DMS153 treated with DMSO at 0.1 percent for 48 hours (cell line): ENCODE results near the gene EFNA4.
A peak's percentile ranks its signal among the peaks of the same experiment; 100 is the strongest.

Source experiments
- DNase-seq: peaks from one replicate; lab custom pipeline; 2025; ENCODE audit not compliant: unreplicated experiment; lab: John Stamatoyannopoulos, UW

EFNA4 gene

DNA sequence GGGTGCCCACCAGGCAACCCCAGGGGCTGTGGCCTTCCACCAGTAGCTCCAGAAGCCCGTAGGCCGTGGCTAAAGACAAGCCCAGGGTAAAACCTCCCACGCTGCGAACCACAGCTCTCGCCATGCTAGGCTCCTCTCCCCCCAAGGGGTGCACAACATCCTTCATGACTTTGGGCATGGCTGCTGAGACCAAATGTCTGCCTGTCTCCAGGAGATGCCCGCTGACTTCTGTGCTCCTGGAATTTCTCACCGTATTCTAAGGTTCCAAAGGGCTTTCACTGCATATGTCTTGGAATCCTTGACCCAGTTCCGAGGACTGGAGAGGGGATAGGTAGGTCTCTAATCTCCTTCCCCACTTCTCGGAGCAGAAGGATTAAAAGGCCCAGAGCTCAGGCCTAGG, 30.0 kb upstream of the EFNA4 start, which contains the start of the genes DCST1 and DCST2:
TSS of gene DCST1 (plus strand) at position 301 of the 400 bp plus-strand sequence. CDS start 213 bp downstream, outside the sequence.
TSS of gene DCST2 (minus strand) at position 258 of the 400 bp plus-strand sequence. CDS start at position 178, 80 bp downstream.
- DNase-seq, result no peak

DNA sequence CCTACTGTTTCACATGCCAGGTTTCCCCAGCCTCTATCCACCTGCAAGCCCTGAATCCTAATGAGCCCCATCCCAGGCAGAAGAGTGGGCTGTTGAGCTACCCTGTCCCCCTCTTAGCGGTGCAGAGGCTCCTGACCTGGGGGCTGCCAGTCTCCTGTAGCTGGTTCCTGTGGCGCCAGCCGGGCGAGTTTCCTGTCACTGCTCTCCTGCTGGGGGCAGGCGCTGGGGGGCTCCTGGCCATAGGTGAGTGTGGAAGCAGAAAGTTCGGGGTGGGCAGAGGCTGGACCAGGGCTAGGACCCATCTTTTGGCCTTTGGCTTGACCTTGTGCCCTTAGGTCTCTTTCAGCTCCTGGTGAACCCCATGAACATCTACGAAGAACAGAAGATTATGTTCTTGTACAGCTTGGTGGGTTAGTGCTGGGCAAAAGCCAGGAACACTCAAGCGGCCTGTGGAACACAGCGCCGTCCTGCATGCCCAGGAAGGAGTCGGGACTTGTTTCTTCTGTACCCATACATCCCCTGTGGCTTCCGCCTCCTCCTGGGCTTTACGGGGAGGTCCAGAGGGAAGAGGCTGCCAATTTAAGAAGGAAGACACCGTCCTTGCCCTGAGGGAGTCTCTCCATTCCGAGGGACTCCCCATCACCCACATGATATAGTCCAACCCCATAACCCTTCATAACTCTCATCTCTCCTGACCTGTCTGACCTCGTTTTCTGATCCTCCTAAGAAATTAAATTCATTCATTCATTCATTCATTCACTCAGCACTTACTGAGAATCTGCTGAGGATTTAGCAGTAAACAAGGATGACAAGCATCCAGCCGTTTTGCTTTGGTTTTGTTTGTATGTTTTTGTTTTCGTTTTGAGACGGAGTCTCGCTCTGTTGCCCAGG, 29.0 kb upstream of the EFNA4 start:
- DNase-seq, result no peak

DNA sequence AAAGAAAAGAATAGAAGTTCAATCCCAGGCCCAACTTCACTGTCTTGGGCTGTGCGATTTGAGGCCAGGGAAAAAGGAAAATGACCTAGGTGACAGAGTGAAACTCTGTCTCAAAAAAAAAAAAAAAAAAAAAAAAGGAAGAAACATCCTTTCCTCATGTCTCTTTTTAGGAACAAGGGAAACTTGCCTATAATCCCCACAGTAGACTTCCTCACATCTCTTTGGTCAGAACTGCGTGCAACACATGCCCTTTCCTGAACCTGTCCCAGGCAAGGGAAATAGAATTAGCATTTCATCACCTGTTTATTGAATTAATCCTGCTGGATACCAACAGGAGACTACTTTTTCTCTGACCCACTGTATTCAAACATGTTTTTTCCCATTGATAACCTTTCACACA, 27.6 kb upstream of the EFNA4 start:
- no peak for DNase-seq

DNA sequence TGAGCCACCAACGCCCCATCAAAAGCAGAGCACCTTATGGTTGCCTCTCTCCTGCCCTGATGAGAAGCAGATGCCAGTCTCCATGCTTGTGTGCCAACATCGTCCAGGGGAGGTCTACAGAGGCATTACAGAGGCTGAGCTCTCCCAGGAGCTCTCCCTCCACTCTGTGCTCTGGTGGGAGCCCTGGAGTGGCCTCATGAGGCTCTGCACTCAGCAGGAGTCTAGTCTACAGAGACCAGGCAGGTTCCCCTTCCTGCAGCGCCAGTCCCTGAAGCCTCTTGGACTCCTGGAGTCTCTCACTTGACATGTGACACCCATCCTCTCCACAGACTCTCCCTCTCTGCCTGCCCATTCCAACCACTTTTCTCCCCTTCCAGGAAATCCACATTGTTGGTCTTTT, 26.5 kb upstream of the EFNA4 start:
- DNase-seq, result no peak

DNA sequence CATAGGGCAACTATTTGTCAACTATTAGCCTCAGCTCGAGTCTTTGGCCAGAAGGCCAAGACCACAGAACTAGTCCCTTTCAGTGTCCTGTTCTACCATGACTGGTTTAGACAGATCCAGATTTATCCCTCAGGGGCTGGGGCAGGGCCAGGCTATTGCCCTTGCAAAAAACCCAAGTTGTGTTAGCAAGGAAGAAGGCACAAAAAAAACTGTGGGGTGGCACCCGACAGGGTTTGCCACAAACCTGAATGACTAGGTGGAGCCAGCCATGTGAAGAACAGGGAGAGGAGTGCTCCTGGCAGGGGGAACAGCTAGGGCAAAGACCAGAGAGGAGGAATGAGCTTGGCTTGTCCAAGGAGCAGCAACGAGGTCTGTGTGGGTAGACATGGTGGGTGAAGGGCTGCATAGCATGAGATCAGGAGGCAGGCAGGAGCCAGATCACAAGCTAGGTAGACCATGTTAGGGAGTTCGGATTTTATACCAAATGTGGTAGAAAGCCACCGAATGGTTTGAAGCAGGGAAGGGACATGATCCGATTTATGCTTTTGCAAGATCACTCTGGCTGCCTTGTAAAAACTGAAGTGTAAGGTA, 25.6 kb upstream of the EFNA4 start:
- no peak for DNase-seq

DNA sequence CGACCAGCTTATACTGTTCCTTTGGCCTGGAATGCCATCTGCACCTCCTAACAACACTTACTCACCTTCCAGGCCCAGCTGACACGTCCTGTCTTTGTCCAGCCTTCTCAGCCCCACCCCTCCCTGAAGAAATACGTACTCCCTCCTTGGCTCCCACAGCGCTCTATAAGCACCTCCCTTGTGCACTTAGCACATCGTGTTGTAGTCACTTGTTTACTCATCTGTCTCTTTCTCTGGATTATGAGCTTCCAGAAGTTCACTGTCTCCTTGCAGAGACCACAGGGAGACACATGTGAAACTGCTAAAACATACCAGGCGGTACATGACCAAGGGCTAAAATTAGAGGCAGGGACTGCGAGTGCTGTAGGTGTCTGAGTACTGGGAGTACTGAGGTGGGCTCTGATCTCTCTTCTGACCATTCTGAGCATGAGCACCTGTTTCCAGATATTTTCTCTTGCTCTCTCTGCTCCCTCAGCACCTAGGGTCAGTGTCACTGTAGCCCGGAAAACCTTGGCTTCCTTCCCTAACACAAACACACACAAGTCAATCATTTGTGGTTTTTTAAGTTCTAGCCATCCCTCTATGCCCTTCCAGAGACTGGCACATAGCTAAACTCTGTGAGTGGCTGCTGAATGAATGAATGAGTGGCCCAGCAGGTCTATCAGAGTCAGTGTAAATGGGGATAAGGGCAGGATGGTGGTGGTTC, 24.8 kb upstream of the EFNA4 start:
- DNase-seq, result no peak

DNA sequence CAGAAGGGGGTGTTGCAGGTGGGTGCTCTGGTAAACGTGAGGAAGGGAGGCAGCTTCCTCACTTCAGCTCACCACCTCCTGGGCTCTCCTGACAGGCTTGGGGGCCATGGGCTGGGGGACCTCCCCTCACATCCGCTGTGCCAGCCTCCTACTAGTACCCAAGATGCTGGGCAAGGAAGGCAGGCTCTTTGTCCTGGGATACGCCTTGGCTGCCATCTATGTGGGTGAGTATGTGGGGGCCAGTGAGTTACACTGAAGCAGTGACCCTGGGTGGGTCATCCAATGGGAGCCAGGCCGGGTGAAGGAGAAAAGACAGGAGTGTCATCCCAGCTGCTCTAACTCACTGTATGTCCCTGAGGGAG, 24.3 kb upstream of the EFNA4 start:
- DNase-seq, result no peak

DNA sequence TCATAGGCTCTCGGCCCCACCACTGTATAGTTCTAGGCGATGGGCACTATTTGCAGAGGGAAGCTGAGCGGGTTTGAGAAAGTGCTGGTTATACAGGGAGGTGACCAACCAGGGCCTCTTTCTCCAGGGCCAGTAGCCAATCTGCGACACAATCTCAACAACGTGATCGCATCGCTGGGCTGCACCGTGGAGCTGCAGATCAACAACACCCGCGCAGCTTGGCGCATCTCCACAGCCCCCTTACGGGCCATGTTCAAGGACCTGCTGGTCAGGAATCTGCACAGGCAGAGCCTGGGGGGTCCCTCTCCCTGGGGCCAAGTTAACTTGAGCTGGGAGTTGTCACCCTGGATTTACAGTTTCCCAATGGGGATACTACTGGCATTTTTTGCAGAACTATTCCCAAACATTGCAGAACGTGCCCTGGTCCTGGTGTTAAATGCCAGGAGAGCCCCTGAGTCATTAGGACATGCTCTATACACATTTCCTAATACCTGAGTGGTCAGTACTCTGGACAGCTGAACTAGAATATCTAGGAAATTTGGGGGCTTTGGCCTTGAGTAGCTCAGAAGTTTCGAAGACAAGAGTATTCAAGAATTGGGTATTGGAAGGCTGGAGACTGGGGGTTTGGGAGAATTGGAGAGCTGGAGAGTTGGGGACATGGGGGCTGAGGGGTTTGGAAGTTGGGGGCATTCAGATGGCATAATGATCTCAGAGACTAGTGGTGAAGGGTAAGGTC, 23.0 kb upstream of the EFNA4 start:
- DNase-seq, result no peak

DNA sequence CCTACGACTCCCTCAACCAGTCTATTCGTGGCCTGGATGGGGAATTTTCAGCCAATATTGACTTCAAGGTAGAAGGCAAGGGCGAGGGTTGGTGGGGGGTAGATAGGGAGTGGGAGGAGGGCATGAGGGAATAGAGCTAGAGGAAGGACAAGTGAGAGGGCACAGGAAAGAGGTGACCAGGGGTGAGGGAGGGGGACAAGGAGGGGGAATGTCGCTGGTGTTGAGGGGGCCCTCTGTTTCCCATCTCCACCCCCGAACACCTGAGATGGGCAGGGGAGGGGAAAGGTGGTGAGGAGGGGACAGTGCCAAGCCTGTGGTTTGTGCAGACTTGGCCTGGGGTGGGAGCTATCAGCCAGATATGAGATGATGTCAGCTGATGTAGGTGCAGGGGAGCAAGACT, 20.8 kb upstream of the EFNA4 start:
- DNase-seq, result no peak

DNA sequence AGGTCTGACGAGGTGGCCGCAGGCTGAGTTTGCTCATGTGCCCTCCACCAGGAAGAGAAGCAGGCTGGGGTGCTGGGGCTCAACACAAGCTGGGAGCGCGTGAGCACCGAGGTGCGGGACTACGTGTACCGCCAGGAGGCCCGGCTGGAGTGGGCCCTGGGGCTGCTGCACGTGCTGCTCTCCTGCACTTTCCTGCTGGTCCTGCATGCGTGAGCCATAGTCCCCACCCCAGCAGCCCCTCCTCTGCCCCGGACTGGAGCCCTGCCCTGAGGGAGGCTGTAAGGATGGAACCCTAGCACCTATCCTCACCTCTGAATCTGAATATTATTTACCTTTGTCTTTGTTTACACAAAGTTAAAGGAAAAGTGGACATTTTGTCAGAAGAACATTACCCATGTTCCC, 20.2 kb upstream of the EFNA4 start:
- DNase-seq, result no peak

DNA sequence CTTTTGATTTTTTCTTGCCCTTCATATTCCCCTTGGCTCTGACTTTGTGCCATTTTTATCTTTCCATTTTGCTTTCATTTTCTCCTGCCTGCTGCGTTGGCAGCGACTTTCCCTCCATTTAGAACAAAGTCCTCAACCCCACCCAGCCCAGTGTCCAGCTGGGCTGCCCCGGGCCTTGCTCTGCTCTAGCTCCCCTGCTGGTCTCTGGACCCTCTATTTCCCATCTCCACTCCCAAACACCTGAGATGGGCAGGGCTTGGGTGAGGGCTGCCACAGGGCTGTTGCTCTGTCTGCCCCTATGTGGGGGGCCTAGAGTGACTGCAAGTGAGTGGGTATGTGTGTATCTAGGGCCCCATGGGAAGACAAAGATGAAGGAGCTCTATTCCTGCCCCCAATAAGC, 19.7 kb upstream of the EFNA4 start:
- no peak for DNase-seq

DNA sequence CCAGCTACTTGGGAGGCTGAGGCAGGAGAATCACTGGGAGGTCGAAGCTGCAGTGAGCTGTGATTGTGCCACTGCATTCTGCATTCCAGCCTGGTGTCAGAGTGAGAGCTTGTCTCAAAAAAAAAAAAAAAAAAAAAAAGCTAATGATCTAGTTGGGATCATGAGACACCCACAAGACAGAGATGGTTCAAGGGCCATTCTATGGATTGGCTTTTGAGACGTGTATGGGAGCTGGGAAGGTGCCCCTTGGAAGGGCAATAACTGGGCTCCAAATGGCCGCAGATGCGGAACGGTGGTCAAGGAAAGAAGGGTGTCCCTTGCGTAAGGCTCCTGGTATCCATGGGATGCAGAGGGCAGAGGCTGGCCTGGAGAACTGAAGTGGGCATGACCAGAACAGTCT, 19.2 kb upstream of the EFNA4 start:
- no peak for DNase-seq

DNA sequence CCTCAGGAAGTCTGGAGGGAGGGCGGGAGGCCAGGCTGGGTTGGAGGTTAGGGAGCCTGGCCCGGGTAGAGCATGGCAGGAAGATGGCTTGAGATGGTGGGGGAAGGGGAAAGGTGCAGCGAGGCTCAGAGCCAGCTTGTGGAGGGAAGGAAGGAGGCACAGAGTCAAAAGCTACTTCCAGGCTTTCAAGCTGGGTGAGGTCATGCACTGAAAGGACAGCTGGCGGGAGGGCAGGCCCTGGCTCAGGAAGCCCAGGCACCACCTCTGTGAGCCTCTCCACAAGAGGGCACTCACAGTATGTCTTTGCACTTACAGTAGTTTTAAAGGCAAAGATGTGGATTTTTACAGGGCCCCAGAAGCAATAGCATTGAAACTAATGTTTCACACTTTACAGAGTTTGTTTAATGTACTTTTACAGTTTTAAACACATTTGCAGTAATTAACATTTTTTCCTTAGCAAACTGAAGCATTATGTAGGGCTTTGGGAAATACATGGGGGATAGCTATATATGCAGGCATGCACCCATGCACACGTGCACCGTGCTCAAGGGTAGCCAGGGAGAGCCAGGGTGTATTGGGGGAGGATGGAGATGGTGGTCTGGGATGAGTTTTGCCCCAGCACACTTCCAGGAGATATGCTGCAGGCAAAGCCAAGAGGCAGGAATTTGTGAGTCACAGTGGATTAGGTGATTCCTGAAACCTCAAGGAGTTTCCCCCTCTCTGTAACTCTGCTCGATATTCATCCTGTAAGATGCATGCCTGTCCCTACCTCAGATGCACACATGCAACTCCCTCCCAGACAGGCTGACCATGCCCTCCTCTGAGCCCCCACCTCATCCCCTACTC, 18.5 kb upstream of the EFNA4 start:
- peak; percentile 90 for DNase-seq

DNA sequence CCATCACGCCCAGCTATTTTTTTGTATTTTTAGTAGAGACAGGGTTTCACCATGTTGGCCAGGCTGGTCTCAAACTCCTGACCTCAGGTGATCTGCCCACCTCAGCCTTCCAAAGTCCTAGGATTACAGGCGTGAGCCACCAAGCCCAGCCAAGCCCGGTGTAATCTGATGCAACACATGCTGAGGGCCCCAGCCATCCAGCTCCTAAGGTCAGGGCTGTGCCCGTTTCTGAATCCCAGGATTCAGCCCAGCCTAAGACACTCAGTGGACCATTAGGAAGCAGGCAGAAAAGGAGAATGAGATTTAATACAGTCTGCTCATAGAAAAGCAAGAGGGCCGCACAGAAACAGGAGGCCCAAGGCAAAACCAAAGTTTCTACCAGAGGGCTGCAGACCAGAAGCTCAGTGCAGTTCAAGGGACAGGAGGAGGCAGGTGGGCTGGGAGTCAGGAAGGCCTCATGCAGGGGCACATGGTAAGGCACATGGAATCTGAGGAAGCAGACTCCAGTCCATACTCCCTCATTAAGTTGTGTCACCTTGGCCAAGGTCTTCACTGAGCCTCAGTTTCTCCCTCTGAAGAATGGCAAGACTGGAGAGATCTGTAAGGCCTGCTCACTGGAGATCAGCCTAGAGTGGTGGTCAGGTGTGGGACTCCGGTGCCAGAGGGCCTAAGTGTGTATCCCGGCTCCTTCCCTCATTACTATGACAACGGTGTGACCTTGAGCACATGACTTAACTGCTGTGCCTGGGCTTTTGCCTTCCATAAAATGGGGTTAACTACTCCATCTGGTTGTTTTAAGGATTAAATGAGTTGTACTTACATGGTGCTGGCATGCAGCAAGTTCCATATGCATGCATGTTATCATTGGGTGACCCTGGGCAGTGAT, 14.8 kb upstream of the EFNA4 start:
- no peak for DNase-seq

DNA sequence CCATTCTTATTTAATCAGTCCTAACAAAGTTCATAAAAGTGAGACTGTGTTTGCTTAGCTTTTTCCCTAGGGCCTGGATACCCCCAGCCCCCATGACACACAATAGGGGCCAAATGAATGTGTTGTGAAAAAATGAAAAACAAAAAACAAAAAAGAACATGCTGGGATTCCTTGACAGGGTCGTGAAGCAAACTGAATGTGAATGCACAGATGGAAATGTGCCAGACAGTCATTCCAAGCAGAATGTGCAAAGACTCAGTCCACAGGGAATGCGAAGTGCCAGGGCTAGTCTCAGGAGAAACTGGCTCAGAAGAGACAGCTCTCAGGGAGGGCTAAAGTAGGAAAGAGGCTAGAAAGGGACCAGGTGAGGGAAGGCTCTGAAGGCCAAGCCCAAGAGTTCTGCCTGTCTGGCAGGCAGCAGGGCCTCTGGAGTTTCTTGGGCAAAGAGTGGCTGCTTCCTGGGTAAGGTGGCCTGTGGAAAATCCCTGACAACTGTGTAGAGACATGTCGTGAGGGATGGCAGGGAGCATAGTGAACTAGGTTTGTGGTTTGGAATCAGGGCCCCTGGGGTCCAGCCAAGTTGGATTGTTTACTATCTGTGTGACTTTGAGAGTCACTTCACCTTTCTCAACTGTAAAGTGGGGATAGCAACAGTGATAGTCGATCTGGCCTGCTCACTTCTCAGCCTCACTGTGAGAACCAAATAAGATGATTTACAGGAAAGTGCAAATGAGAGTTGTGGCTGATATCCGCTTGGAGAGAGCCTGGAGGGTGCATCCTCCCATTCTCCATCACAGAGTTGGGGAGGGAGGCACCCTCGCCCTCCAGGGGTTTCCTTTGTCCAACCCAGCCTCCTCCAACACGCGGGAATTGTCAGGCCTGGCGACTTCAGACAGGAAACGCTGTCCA, 13.6 kb upstream of the EFNA4 start:
- no peak for DNase-seq

DNA sequence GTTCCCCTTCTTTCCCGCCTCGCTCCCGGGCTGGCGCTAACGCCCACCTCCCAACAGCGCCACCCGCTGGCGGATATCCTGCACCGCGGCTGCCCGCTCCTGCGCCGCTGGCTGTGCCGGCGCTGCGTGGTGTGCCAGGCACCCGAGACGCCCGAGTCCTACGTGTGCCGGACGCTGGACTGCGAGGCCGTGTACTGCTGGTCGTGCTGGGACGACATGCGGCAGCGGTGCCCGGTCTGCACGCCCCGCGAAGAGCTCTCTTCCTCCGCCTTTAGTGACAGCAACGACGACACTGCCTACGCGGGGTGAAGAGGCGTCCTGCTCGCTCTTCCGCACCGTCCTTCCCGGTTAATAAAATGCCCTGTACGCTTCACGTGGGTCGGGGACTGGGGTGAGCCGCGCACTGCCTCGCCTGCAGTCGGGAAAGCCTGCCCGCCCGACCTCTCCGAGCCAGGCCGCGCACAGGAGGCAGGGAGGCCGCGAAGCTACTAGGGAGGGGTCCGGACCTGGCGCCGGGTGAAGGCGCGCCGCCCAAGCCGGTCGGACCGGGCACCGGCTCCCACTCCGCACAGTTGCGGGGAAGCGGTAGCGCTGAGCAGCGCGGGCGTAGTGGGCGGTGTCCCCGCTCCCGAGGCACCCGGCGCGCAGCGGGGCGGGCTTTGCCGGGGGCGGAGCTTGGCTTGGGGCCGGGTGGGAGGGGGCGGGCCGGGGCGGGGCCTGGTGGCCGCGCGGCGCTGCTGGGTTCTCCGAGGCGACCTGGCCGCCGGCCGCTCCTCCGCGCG, 12.8 kb upstream of the EFNA4 start, which contains the start of gene ADAM15:
TSS of gene ADAM15 (plus strand) at position 757 of the 782 bp plus-strand sequence. CDS start 71 bp downstream, outside the sequence.
- DNase-seq, result peak; percentile 86

DNA sequence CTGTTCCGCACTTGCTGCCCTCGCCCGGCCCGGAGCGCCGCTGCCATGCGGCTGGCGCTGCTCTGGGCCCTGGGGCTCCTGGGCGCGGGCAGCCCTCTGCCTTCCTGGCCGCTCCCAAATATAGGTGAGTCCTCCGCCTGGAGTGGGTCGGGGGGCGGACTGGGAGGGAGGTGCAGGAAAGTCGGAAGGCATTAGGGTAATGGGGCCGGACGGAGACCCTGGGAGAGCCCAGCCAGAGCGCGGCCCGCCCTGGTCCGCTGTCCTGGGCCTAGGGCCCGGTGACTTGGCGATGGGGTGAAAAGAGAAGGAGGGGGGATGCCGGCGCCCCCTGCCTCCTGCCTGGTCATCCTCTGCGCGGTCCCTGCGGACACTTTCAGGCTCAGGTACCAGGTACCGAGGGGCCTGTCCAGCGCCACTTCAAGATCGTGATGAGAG, 12.2 kb upstream of the EFNA4 start:
- no peak for DNase-seq
